Osteoblast (primary cell): ENCODE data around the gene CHRNB1. TPM values are rescaled to one million over a fixed set of nuclear protein-coding genes. Genes with fewer than 3 reads are reported as not detected.

Experiments
- DNase-seq: peaks from one replicate; pipeline ENCODE4 v3.0.0; 2011; ENCODE audit warnings: low spot score, mixed read lengths; ENCODE audit not compliant: insufficient read length; ENCODE audit errors: missing footprints
- H2AFZ ChIP-seq: 2 replicates; pipeline ENCODE4 v1.6.0; 2011; ENCODE audit warnings: mild to moderate bottlenecking, low read length
- H3K27ac ChIP-seq: 2 replicates; pipeline ENCODE4 v1.5.1; 2011; ENCODE audit warnings: mild to moderate bottlenecking, low read depth, low read length, moderate library complexity
- H3K27me3 ChIP-seq: 2 replicates; pipeline ENCODE4 v1.6.0; 2012; ENCODE audit warnings: mild to moderate bottlenecking, control low read depth, inconsistent platforms, low read length, moderate library complexity; ENCODE audit not compliant: insufficient read depth
- H3K36me3 ChIP-seq: 2 replicates; pipeline ENCODE4 v1.5.1; 2011; ENCODE audit warnings: mild to moderate bottlenecking, low read length, control low read depth, moderate library complexity; ENCODE audit not compliant: insufficient read depth
- H3K4me1 ChIP-seq: 2 replicates; pipeline ENCODE4 v1.5.1; 2011; ENCODE audit warnings: mild to moderate bottlenecking, low read length, control low read depth, moderate library complexity; ENCODE audit not compliant: insufficient read depth
- H3K4me2 ChIP-seq: 2 replicates; pipeline ENCODE4 v1.6.0; 2011; ENCODE audit warnings: mild to moderate bottlenecking, low read length; ENCODE audit not compliant: insufficient read depth
- H3K4me3 ChIP-seq: fragments of 200-600 bp; sonication (generic); 3 replicates; pipeline ENCODE4 v1.5.1; 2012; ENCODE audit warnings: mild to moderate bottlenecking, low read length, inconsistent platforms; ENCODE audit not compliant: insufficient read depth
- H3K79me2 ChIP-seq: 2 replicates; pipeline ENCODE4 v1.6.0; 2012; ENCODE audit warnings: mild to moderate bottlenecking, low read length, control low read depth, inconsistent platforms; ENCODE audit not compliant: insufficient read depth
- H3K9me3 ChIP-seq: 2 replicates; pipeline ENCODE4 v1.5.1; 2011; ENCODE audit warnings: low read depth, low read length, control low read depth
- H4K20me1 ChIP-seq: 2 replicates; pipeline ENCODE4 v1.6.0; 2012; ENCODE audit warnings: mild to moderate bottlenecking, low read length, control low read depth; ENCODE audit not compliant: insufficient read depth
- total RNA-seq: library from RNA; depleted of rRNA; stranded (reverse); fragments of >200 nt; gene quantifications from 2 replicates; pipeline ENCODE4 v1.2.3, GENCODE V29; 2012
- TF ChIP-seq, protein P1 (sequence below): IDR thresholded peaks from 2 replicates; pipeline ENCODE4 v1.5.1; 2011; ENCODE audit warnings: mild to moderate bottlenecking, low read depth, low read length, moderate library complexity; ENCODE audit errors: extremely low read depth

Gene CHRNB1
- total RNA-seq, 1 donor = 5.4 TPM

DNA sequence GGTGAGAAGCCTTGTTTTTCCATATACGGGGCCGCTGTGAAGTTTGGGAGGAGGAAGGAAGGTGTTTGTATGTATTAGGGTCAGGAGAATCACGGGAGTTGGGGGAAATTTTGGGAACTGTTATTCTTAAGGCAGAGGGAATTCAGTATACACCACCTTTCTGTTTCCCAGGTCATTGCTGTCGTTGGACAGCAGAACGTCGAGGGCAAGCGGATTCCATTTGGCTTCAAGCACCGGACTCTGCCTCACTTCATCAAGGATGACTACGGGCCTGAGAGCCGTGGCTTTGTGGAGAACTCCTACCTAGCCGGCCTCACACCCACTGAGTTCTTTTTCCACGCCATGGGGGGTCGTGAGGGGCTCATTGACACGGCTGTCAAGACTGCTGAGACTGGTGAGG is 56.9 kb downstream of the CHRNB1 start:
- H4K20me1 ChIP-seq = peaks cover 35% of the 10 kb centered on the region
- TF ChIP-seq, protein P1, sequence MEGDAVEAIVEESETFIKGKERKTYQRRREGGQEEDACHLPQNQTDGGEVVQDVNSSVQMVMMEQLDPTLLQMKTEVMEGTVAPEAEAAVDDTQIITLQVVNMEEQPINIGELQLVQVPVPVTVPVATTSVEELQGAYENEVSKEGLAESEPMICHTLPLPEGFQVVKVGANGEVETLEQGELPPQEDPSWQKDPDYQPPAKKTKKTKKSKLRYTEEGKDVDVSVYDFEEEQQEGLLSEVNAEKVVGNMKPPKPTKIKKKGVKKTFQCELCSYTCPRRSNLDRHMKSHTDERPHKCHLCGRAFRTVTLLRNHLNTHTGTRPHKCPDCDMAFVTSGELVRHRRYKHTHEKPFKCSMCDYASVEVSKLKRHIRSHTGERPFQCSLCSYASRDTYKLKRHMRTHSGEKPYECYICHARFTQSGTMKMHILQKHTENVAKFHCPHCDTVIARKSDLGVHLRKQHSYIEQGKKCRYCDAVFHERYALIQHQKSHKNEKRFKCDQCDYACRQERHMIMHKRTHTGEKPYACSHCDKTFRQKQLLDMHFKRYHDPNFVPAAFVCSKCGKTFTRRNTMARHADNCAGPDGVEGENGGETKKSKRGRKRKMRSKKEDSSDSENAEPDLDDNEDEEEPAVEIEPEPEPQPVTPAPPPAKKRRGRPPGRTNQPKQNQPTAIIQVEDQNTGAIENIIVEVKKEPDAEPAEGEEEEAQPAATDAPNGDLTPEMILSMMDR = no peak
- H3K9me3 ChIP-seq = no peaks in the 10 kb centered on the region
- H2AFZ ChIP-seq = no peak overlapping the region
- no peak overlapping the region for H3K4me2 ChIP-seq
- no peak overlapping the region for H3K27ac ChIP-seq
- DNase-seq = no peak
- H3K4me3 ChIP-seq = no peak overlapping the region
- H3K27me3 ChIP-seq = no peaks in the 10 kb centered on the region
- peaks cover 35% of the 10 kb centered on the region for H3K79me2 ChIP-seq
- H3K4me1 ChIP-seq = no peaks in the 10 kb centered on the region
- H3K36me3 ChIP-seq = peaks cover 93% of the 10 kb centered on the region

- peaks cover 93% of the 10 kb centered on the region for H3K36me3 ChIP-seq
Measured at GRCh38 chr17:7502171-7502847, 57.4 kb downstream of the CHRNB1 start.

DNA sequence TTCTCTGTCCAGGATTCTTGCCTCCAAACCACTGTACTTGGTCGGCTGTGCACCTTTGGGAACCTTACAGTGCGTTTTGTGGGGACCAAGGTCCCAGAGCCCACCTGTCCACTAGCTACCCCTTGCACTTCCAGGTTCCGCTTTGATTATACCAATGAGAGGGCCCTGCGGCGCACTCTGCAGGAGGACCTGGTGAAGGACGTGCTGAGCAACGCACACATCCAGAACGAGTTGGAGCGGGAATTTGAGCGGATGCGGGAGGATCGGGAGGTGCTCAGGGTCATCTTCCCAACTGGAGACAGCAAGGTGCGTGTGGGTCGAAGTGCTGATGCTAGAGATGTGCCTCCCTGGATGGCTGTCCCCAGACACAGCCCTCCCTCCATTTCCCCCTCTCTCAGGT is 58.1 kb downstream of the CHRNB1 start:
- H3K4me3 ChIP-seq = no peak overlapping the region
- H3K79me2 ChIP-seq = peaks cover 23% of the 10 kb centered on the region
- H3K4me1 ChIP-seq = no peaks in the 10 kb centered on the region
- TF ChIP-seq, protein P1 = peak; percentile 30
- no peaks in the 10 kb centered on the region for H3K9me3 ChIP-seq
- no peak overlapping the region for H3K27ac ChIP-seq
- H2AFZ ChIP-seq = no peak overlapping the region
- peaks cover 91% of the 10 kb centered on the region for H3K36me3 ChIP-seq
- no peak overlapping the region for H3K4me2 ChIP-seq
- DNase-seq = no peak
- peaks cover 28% of the 10 kb centered on the region for H4K20me1 ChIP-seq
- no peaks in the 10 kb centered on the region for H3K27me3 ChIP-seq

More at GRCh38 chr17:7502171-7502847, 57.4 kb downstream of the CHRNB1 start:
- no peak for DNase-seq
- no peaks in the 10 kb centered on the region for H3K9me3 ChIP-seq
- no peak overlapping the region for H3K27ac ChIP-seq
- H3K4me3 ChIP-seq = no peak overlapping the region
- H3K79me2 ChIP-seq = peaks cover 29% of the 10 kb centered on the region
- no peaks in the 10 kb centered on the region for H3K27me3 ChIP-seq
- TF ChIP-seq, protein P1 = no peak
- H4K20me1 ChIP-seq = peaks cover 35% of the 10 kb centered on the region
- H3K4me1 ChIP-seq = no peaks in the 10 kb centered on the region
- H2AFZ ChIP-seq = no peak overlapping the region
- H3K4me2 ChIP-seq = no peak overlapping the region

DNA sequence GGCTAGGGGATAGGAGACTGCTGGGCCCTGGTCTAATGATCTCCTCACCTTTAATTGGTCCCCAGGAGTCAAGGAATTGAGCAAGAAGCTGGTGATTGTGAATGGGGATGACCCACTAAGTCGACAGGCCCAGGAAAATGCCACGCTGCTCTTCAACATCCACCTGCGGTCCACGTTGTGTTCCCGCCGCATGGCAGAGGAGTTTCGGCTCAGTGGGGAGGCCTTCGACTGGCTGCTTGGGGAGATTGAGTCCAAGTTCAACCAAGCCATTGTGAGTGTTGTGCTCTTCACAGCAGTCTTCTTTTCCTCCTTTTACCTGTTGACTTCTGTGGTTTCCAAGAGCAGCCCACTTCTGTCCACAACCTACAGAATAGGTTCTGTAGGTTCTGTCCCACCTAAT is 58.7 kb downstream of the CHRNB1 start:
- H3K27me3 ChIP-seq = no peaks in the 10 kb centered on the region
- no peaks in the 10 kb centered on the region for H3K4me1 ChIP-seq
- H3K27ac ChIP-seq = no peak overlapping the region
- no peaks in the 10 kb centered on the region for H3K9me3 ChIP-seq
- no peak for DNase-seq
- peaks cover 91% of the 10 kb centered on the region for H3K36me3 ChIP-seq
- H3K4me2 ChIP-seq = no peak overlapping the region
- no peak overlapping the region for H3K4me3 ChIP-seq
- no peak overlapping the region for H2AFZ ChIP-seq
- H3K79me2 ChIP-seq = peaks cover 19% of the 10 kb centered on the region
- TF ChIP-seq, protein P1 = no peak
- H4K20me1 ChIP-seq = peaks cover 23% of the 10 kb centered on the region

Other genes starting within 250 kb of the CHRNB1 start
- 10.1 and 11.8 TPM in 2 replicates for gene DLG4, start 225.2 kb upstream of the CHRNB1 start, total RNA-seq
- 162 and 163 TPM in 2 replicates for gene ACADVL, start 225.1 kb upstream of the CHRNB1 start, total RNA-seq
- 106 and 123 TPM in 2 replicates for gene DVL2, start 210.5 kb upstream of the CHRNB1 start, total RNA-seq
- gene PHF23, start 205.6 kb upstream of the CHRNB1 start, total RNA-seq = 53.2 and 55.4 TPM in 2 replicates
- 396 and 422 TPM in 2 replicates for gene GABARAP, start 202.6 kb upstream of the CHRNB1 start, total RNA-seq
- 29.8 and 31.8 TPM in 2 replicates for gene CTDNEP1, start 193.3 kb upstream of the CHRNB1 start, total RNA-seq
- 21.7 and 26.2 TPM in 2 replicates for gene ELP5, start 192.8 kb upstream of the CHRNB1 start, total RNA-seq
- 0.36 and 1.8 TPM in 2 replicates for gene CLDN7, start 182.6 kb upstream of the CHRNB1 start, total RNA-seq
- under 0.01 and 0.29 TPM in 2 replicates for gene SLC2A4, start 163.3 kb upstream of the CHRNB1 start, total RNA-seq
- under 0.01 TPM in 1 of 2 replicates, not detected in the other for gene YBX2, start 150.4 kb upstream of the CHRNB1 start, total RNA-seq
- gene EIF5A, start 137.4 kb upstream of the CHRNB1 start, total RNA-seq = 436 and 491 TPM in 2 replicates
- gene GPS2, start 129.7 kb upstream of the CHRNB1 start, total RNA-seq = 46.9 and 48.1 TPM in 2 replicates
- 14.7 and 18.8 TPM in 2 replicates for gene NEURL4, start 115.7 kb upstream of the CHRNB1 start, total RNA-seq
- gene ACAP1, start 108.5 kb upstream of the CHRNB1 start, total RNA-seq = 0.59 TPM in 1 of 2 replicates, not detected in the other
- gene KCTD11, start 92.9 kb upstream of the CHRNB1 start, total RNA-seq = 11.5 and 11.9 TPM in 2 replicates
- gene TMEM95, start 89.9 kb upstream of the CHRNB1 start, total RNA-seq = not detected in 2 replicates
- 0.36 TPM in 1 of 2 replicates, not detected in the other for gene TNK1, start 64.0 kb upstream of the CHRNB1 start, total RNA-seq
- gene PLSCR3, start 50.5 kb upstream of the CHRNB1 start, total RNA-seq = 19.4 and 27.9 TPM in 2 replicates
- 59.4 and 84.6 TPM in 2 replicates for gene TMEM256, start 41.0 kb upstream of the CHRNB1 start, total RNA-seq
- 5.3 and 5.8 TPM in 2 replicates for gene NLGN2, start 37.2 kb upstream of the CHRNB1 start, total RNA-seq
- gene SPEM1, start 24.7 kb upstream of the CHRNB1 start, total RNA-seq = not detected in 2 replicates
- not detected in 2 replicates for gene SPEM2, start 19.4 kb upstream of the CHRNB1 start, total RNA-seq
- gene SPEM3, start 16.2 kb upstream of the CHRNB1 start, total RNA-seq = not detected in 2 replicates
- 1.2 and 1.8 TPM in 2 replicates for gene TMEM102, start 9.6 kb upstream of the CHRNB1 start, total RNA-seq
- 0.29 and 0.36 TPM in 2 replicates for gene FGF11, start 5.5 kb upstream of the CHRNB1 start, total RNA-seq
- gene ZBTB4, start 34.6 kb downstream of the CHRNB1 start, total RNA-seq = 36.2 and 36.5 TPM in 2 replicates
- gene SLC35G6, start 36.4 kb downstream of the CHRNB1 start, total RNA-seq = not detected in 2 replicates
- gene POLR2A, start 39.3 kb downstream of the CHRNB1 start, total RNA-seq = 95.9 and 101 TPM in 2 replicates
- gene TNFSF12, start 104.0 kb downstream of the CHRNB1 start, total RNA-seq = 11.2 and 12.7 TPM in 2 replicates
- gene TNFSF13, start 113.7 kb downstream of the CHRNB1 start, total RNA-seq = 0.59 and 1.1 TPM in 2 replicates
- gene SENP3, start 116.9 kb downstream of the CHRNB1 start, total RNA-seq = 54.2 and 68.0 TPM in 2 replicates
- gene CD68, start 134.6 kb downstream of the CHRNB1 start, total RNA-seq = 31.8 and 55.7 TPM in 2 replicates
- 60.1 and 64.1 TPM in 2 replicates for gene MPDU1, start 138.8 kb downstream of the CHRNB1 start, total RNA-seq
- 0.59 and 0.72 TPM in 2 replicates for gene SOX15, start 145.0 kb downstream of the CHRNB1 start, total RNA-seq
- 41.8 and 42.7 TPM in 2 replicates for gene FXR2, start 169.8 kb downstream of the CHRNB1 start, total RNA-seq
- 41.3 and 52.5 TPM in 2 replicates for gene SAT2, start 182.8 kb downstream of the CHRNB1 start, total RNA-seq
- gene SHBG, start 185.1 kb downstream of the CHRNB1 start, total RNA-seq = 0.36 and 0.88 TPM in 2 replicates
- under 0.01 TPM in 1 of 2 replicates, not detected in the other for gene ATP1B2, start 205.9 kb downstream of the CHRNB1 start, total RNA-seq
- gene TP53, start 242.4 kb downstream of the CHRNB1 start, total RNA-seq = 63.9 and 71.3 TPM in 2 replicates
- gene WRAP53, start 243.4 kb downstream of the CHRNB1 start, total RNA-seq = 3.5 and 4.3 TPM in 2 replicates